Measurements from ENCODE around the gene ISM1.

GRCh38 chr20:13256606-13257005 lies 35.5 kb downstream of the ISM1 start:
- TF ChIP-seq CTCF (conservative IDR thresholded peaks at IDR 0.05) (no peak), ZFX (IDR thresholded peaks at IDR 0.05) (no peak)
